Stimulated activated CD8-positive, alpha-beta memory T cell treated with anti-CD3 and anti-CD28 coated beads, Interleukin-15, amount 100 ng/mL, for 48 hours (primary cell): Measurements from ENCODE around the gene KIF13A.
A peak's percentile ranks its signal among the peaks of the same experiment; 100 is the strongest.
"Not testable (repeated sequence)": the region's sequence is repeated elsewhere in the genome, so short reads cannot be mapped to it uniquely, and the experiment has no call there.

ENCODE experiments used
- DNase-seq, 2 donors: peaks; one replicate each; pipeline ENCODE4 v3.0.0-alpha.2; 2020; ENCODE audit warnings: low read depth in 2 of 2

Gene KIF13A

GRCh38 chr6:17998442-17998841 is 11.0 kb upstream of the KIF13A start:
- DNase-seq, result no peak

GRCh38 chr6:17998003-17998402 is 10.6 kb upstream of the KIF13A start:
- no peak for DNase-seq

GRCh38 chr6:17995414-17995813 is 8.0 kb upstream of the KIF13A start:
- no peak for DNase-seq

GRCh38 chr6:17994019-17994418 is 6.6 kb upstream of the KIF13A start:
- no peak for DNase-seq

- no peak for DNase-seq
These were observed 1.0 kb upstream of the KIF13A start for GRCh38 chr6:17988422-17988944.

GRCh38 chr6:17987697-17988421 is 424 bp upstream of the KIF13A start:
- peak; percentile 33 to 36 for DNase-seq

GRCh38 chr6:17986656-17987446 is 584 bp downstream of the KIF13A start:
- no peak for DNase-seq

GRCh38 chr6:17985934-17986655 is 1.3 kb downstream of the KIF13A start:
- no peak for DNase-seq

- DNase-seq, result no peak
These were observed 2.4 kb downstream of the KIF13A start for GRCh38 chr6:17984812-17985670.

GRCh38 chr6:17984399-17984798 is 3.0 kb downstream of the KIF13A start:
- no peak for DNase-seq

GRCh38 chr6:17983730-17984129 is 3.7 kb downstream of the KIF13A start:
- DNase-seq, result no peak

GRCh38 chr6:17980329-17980728 is 7.1 kb downstream of the KIF13A start:
- no peak for DNase-seq

GRCh38 chr6:17979479-17979878 is 8.0 kb downstream of the KIF13A start:
- DNase-seq, result no peak

- DNase-seq, result not testable (repeated sequence)
These were observed 11.2 kb downstream of the KIF13A start for GRCh38 chr6:17976258-17976657.

- DNase-seq, result no peak
These were observed 12.7 kb downstream of the KIF13A start for GRCh38 chr6:17974570-17975368.

GRCh38 chr6:17972978-17973622 is 14.3 kb downstream of the KIF13A start:
- DNase-seq, result no peak

- no peak for DNase-seq
These were observed 15.1 kb downstream of the KIF13A start for GRCh38 chr6:17972074-17972952.

GRCh38 chr6:17971128-17972073 is 16.0 kb downstream of the KIF13A start:
- DNase-seq, result no peak
